ENCODE results near the gene IKBKE. TPM values are rescaled to one million over a fixed set of nuclear protein-coding genes. Genes with fewer than 3 reads are reported as not detected.
A peak's percentile ranks its signal among the peaks of the same experiment; 100 is the strongest.
"Not testable (repeated sequence)": the region's sequence is repeated elsewhere in the genome, so short reads cannot be mapped to it uniquely, and the experiment has no call there.

IKBKE gene
- total RNA-seq, 1 donor, result 23.7 TPM

DNA sequence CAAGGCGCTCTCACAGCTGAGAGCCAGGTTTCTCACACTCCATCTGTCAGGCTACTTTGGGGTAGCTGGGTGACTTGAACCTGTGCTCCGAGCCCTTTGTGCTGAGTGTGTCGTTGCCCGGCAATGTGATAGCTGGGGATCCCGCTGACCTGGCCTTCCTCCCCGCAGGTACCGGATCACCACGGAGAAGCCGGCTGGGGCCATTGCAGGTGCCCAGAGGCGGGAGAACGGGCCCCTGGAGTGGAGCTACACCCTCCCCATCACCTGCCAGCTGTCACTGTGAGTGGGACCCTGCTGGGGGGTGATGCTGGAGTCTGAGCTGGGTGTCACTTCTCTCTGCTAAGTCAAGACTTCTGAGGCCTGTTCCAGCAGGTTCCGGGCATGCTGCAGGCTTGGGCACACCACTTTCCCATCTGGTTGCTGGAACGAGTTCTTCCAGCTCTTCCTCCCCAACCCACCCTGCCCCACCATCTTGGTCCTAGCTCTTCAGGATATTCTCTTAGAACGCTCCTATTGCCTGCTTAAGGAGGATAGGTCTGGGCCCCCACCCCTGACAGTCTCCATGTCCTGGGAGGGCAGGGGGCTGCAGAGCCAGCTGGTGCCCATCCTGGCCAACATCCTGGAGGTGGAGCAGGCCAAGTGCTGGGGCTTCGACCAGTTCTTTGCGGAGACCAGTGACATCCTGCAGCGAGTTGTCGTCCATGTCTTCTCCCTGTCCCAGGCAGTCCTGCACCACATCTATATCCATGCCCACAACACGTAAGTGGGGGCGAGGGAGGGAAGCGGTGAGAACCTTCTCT, 7.5 kb downstream of the IKBKE start:
- H3K4me3 ChIP-seq (ENCODE audit: low read depth, low read length), result no peak overlapping the region
- no peak for DNase-seq (ENCODE audit: low read depth)
- TF ChIP-seq, protein P1, sequence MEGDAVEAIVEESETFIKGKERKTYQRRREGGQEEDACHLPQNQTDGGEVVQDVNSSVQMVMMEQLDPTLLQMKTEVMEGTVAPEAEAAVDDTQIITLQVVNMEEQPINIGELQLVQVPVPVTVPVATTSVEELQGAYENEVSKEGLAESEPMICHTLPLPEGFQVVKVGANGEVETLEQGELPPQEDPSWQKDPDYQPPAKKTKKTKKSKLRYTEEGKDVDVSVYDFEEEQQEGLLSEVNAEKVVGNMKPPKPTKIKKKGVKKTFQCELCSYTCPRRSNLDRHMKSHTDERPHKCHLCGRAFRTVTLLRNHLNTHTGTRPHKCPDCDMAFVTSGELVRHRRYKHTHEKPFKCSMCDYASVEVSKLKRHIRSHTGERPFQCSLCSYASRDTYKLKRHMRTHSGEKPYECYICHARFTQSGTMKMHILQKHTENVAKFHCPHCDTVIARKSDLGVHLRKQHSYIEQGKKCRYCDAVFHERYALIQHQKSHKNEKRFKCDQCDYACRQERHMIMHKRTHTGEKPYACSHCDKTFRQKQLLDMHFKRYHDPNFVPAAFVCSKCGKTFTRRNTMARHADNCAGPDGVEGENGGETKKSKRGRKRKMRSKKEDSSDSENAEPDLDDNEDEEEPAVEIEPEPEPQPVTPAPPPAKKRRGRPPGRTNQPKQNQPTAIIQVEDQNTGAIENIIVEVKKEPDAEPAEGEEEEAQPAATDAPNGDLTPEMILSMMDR (IDR thresholded peaks at IDR 0.05; ENCODE audit: insufficient read depth, low read depth, low read length), result no peak

DNA sequence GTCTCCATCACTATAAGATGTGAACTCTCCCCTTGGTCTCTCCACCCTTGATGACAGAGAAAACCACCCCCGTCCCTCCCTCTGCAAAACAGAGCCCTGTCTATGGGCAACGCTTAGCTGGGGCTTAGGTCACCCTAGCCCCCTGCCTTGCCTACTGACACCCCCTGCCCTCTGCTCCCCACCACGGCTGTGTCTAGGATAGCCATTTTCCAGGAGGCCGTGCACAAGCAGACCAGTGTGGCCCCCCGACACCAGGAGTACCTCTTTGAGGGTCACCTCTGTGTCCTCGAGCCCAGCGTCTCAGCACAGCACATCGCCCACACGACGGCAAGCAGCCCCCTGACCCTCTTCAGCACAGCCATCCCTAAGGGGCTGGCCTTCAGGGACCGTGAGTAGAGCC, 8.5 kb downstream of the IKBKE start:
- no peak overlapping the region for H3K4me3 ChIP-seq (ENCODE audit: low read depth, low read length)
- TF ChIP-seq, protein P1 (IDR thresholded peaks at IDR 0.05; ENCODE audit: insufficient read depth, low read depth, low read length), result no peak
- DNase-seq (ENCODE audit: low read depth), result no peak

DNA sequence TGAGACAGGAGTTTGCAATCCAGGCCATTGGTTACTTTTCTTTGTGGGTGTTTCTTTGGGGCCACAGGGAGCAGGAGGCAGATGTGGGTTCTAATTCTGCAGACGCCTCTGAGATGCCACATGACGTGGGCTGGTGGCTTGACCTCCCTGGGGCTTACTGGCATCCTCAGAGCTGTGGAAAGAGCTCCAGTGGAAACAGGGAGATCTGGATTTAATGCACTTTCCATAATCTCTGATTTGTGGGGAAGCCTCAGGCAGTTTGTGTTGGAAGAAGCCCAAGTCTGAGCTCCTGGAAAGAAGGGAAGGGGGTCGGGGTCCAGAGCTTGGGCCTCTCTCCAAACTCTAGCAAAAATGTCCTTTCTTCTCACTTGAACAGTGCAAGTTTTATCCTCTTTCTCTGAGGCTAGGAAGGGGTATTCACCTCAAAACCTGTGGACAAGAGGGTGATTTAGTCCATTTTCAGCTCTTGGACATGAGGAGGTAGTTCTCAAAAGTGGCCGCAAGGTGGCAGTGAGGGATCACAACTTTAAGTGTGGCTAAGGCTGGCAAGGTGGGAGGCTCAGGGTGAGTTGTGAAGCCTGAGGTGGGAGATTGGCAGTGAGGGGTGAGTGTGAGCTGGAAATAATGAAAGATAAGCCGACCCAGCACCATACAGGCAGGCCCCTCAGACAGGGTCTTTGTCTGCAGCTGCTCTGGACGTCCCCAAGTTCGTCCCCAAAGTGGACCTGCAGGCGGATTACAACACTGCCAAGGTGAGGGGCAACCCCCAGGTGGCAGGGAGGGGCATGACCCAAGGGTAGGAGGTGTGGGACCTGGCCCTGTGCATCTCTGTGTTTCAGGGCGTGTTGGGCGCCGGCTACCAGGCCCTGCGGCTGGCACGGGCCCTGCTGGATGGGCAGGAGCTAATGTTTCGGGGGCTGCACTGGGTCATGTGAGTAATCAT, 9.2 kb downstream of the IKBKE start:
- no peak overlapping the region for H3K4me3 ChIP-seq (ENCODE audit: low read depth, low read length)
- TF ChIP-seq, protein P1 (IDR thresholded peaks at IDR 0.05; ENCODE audit: insufficient read depth, low read depth, low read length), result peak; percentile 87
- peak; percentile 78 for DNase-seq (ENCODE audit: low read depth)

DNA sequence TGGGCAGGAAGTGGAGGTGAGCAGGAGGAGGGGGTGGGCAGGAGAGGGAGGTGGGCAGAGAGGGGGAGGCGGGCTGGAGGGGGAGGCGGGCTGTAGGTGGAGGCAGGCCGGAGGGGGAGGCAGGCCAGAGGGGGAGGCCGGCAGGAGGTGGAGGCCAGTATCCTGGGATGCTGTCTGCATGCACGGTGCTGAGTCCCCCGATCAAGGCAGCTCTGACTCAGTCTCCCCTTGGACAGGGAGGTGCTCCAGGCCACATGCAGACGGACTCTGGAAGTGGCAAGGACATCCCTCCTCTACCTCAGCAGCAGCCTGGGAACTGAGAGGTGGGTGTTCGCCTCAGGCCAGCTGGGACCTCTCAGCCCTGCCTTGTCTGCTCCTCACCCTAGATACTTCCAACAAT, 9.9 kb downstream of the IKBKE start:
- DNase-seq (ENCODE audit: low read depth), result no peak
- no peak overlapping the region for H3K4me3 ChIP-seq (ENCODE audit: low read depth, low read length)
- TF ChIP-seq, protein P1 (IDR thresholded peaks at IDR 0.05; ENCODE audit: insufficient read depth, low read depth, low read length), result no peak

DNA sequence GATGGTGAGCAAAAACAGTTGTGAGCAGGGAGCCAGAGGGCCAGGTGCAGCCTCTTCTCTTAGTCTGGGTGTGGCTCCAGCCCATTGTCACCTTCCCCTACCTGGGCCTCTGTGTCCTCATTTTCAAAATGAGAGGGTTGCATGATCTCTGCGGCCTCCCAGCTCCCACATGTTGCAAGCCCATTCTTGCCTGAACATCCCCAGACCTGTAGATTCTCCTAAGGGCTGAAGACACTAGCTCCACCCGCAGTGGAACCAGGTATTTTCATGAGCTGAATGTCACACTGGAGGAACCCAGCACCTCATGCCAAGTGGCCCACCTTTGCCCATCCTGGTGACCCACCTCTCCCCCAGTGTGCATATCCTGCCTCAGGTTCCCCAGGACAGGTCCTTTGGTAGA, 12.3 kb downstream of the IKBKE start:
- no peak overlapping the region for H3K4me3 ChIP-seq (ENCODE audit: low read depth, low read length)
- no peak for DNase-seq (ENCODE audit: low read depth)
- TF ChIP-seq, protein P1 (IDR thresholded peaks at IDR 0.05; ENCODE audit: insufficient read depth, low read depth, low read length), result no peak

DNA sequence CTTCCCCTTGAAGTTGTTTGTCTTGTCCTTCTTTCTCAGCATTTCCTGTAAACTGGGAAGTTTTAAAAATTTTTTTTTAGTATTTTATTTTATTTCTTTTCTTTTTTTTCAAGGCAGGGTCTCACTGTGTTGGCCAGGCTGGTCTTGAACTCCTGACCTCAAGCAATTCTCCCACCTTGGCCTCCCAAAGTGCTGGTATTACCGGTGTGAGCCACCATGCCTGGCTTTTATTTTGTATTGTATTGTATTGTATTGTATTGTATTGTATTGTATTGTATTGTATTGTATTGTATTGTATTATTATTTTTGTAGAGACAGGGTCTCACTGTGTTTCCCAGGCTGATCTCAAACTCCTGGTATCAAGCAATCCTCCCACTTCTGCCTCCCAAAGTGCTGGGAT, 13.6 kb downstream of the IKBKE start:
- DNase-seq (ENCODE audit: low read depth), result not testable (repeated sequence)

DNA sequence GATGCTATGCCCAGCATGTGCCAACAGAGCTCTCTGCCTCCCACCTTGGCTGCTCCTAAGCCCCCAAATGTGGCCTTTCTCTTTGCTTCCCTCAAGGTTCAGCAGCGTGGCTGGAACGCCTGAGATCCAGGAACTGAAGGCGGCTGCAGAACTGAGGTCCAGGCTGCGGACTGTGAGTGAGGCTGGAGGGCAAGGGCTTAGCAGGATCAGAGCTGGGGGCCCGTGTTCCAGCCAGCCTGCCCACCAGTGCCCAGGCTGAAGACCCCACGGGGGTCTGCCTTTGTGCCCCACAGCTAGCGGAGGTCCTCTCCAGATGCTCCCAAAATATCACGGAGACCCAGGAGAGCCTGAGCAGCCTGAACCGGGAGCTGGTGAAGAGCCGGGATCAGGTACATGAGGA, 14.6 kb downstream of the IKBKE start:
- TF ChIP-seq, protein P1 (IDR thresholded peaks at IDR 0.05; ENCODE audit: insufficient read depth, low read depth, low read length), result no peak
- no peak overlapping the region for H3K4me3 ChIP-seq (ENCODE audit: low read depth, low read length)
- DNase-seq (ENCODE audit: low read depth), result no peak

More for the DNA sequence above, 13.6 kb downstream of the IKBKE start:
- not testable (repeated sequence) for H3K4me3 ChIP-seq (ENCODE audit: low read depth, low read length)

Data from fibroblast of villous mesenchyme (primary cell).